OCI-LY3 (cell line): ENCODE results near the gene ATF3.

Experiments
- EZH2phosphoT487 ChIP-seq: fragments of 200-600 bp; shearing (Covaris generic); IDR thresholded peaks from 2 replicates; pipeline ENCODE4 v1.6.1; 2018; ENCODE audit warnings: antibody characterized with exemption, mixed run types, low read depth
- TF ChIP-seq, protein P1 (sequence below): fragments of 200-600, 300-600 bp; sonication (generic); IDR thresholded peaks from 2 replicates; pipeline ENCODE4 v1.5.1; 2014; ENCODE audit warnings: antibody characterized with exemption, low read length, low read depth

GRCh38 chr1:212587888-212588510 lies 20.6 kb upstream of the ATF3 start:
- TF ChIP-seq, protein P1, sequence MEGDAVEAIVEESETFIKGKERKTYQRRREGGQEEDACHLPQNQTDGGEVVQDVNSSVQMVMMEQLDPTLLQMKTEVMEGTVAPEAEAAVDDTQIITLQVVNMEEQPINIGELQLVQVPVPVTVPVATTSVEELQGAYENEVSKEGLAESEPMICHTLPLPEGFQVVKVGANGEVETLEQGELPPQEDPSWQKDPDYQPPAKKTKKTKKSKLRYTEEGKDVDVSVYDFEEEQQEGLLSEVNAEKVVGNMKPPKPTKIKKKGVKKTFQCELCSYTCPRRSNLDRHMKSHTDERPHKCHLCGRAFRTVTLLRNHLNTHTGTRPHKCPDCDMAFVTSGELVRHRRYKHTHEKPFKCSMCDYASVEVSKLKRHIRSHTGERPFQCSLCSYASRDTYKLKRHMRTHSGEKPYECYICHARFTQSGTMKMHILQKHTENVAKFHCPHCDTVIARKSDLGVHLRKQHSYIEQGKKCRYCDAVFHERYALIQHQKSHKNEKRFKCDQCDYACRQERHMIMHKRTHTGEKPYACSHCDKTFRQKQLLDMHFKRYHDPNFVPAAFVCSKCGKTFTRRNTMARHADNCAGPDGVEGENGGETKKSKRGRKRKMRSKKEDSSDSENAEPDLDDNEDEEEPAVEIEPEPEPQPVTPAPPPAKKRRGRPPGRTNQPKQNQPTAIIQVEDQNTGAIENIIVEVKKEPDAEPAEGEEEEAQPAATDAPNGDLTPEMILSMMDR, result no peak; the same call in 1 of the 2 replicates
- TF ChIP-seq EZH2phosphoT487, result no peak
